Right lobe of liver (tissue), 4 donors: ENCODE results near the gene THEM4.
A peak's percentile ranks its signal among the peaks of the same experiment; 100 is the strongest.

Experiments
- CTCF ChIP-seq, 4 donors: fragments of 200-600 bp in 3 of 4; fragments of 450-650 bp in 1 of 4; IDR thresholded peaks; one replicate each; pipeline versions ENCODE4 v1.5.1 to v1.8.0; 2016 to 2022; ENCODE audit warnings: antibody characterized with exemption in 4 of 4, mild to moderate bottlenecking in 2 of 4
- POLR2A ChIP-seq: fragments of 450-650 bp; IDR thresholded peaks from one replicate; pipeline ENCODE4 v1.6.1; 2017; ENCODE audit warnings: antibody characterized with exemption, mild to moderate bottlenecking
- donor health status: DM: no; HTN: no; CAD: no.
- donor health status: DM: no; HTN: no; CAD: no.
- donor health status: DM: no; HTN: yes; CAD: no.

GRCh38 chr1:151934048-151934493 lies 24.8 kb upstream of the THEM4 start:
- TF ChIP-seq POLR2A (no peak), CTCF (IDR thresholded peaks at IDR 0.05) (peak; percentile 80 to 89 (median 84))
